ENCODE results near the gene EIF4B. TPM values are rescaled to one million over a fixed set of nuclear protein-coding genes. Genes with fewer than 3 reads are reported as not detected.

The EIF4B gene
- total RNA-seq, 3 donors from 2014 or later: 341 to 535 (median 345) TPM

DNA sequence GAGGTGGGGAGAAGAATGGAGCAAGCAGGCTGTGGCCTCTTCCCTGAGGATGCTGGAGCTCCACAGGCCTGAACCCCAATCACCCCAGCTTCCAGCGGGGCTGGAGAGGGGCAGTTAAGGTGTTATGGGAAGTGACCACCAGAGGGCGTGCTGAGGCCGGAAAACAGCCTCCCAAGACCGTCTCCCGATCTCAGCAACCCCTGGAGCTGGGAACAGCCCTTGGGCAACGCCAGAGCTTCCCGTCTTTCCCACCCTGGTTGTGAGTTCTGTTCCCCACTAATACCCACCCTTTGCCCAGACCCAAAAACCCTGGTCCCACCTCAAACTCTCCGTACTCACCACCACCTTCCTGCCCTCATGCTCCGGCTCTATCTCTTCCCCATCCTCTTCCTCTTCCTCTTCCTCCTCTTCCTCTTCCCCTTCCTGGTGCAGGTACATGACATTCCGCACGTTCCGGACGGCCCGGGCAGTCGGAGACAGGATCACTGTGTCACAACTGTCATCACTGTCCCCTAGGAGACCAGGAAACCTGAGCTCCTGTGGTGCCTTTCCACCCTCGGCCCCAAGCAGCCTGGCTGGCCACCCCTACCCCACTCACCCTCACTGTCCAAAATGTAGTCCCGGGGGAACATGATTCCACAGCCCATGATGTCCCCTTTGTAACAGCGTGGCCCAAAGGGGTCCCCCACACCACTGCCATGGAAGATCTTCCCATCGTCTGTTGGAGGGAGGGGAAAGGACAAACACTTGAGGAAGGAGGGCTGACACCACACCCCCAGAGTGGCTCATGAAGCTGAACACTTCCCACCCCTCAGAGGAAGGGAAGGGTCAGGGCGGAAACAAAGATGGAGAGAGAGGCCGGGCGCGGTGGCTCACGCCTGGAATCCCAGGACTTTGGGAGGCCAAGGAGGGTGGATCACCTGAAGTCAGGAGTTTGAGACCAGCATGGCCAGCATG, 60.0 kb downstream of the EIF4B start:
- peaks cover 11% of the 10 kb centered on the region for H3K4me1 ChIP-seq (ENCODE audit: low read depth)
- H3K4me3 ChIP-seq: no peak overlapping the region
- no peaks in the 10 kb centered on the region for H3K9me3 ChIP-seq
- peak; percentile 79 for TF ChIP-seq CTCF (IDR thresholded peaks at IDR 0.05)
- DNase-seq (peak; percentile 78 to 85 (median 81)), ATAC-seq (peak; percentile 74)
- no peaks in the 10 kb centered on the region for H3K36me3 ChIP-seq (ENCODE audit: low read depth)
- intact Hi-C loops (cut with DNase I, micrococcal nuclease): loop anchor here in 1 of 2 donors (5.0 to 10.0 kb wide), 2 partner anchors 36 to 129 kb away; partner anchors contain the start of gene SOAT2

GRCh38 chr12:53067074-53067992, 61.1 kb downstream of the EIF4B start:
- DNase-seq (no peak), ATAC-seq (no peak)
- H3K9me3 ChIP-seq: no peaks in the 10 kb centered on the region
- peaks cover 3% of the 10 kb centered on the region for H3K4me1 ChIP-seq (ENCODE audit: low read depth)
- H3K4me3 ChIP-seq: no peak overlapping the region
- H3K36me3 ChIP-seq (ENCODE audit: low read depth): no peaks in the 10 kb centered on the region
- TF ChIP-seq CTCF (IDR thresholded peaks at IDR 0.05): no peak
- intact Hi-C loops (cut with DNase I, micrococcal nuclease): loop anchor here in 1 of 2 donors (5.0 to 10.0 kb wide), 2 partner anchors 35 to 127 kb away; partner anchors contain the start of gene SOAT2

- H3K4me3 ChIP-seq: no peak overlapping the region
- peaks cover 3% of the 10 kb centered on the region for H3K4me1 ChIP-seq (ENCODE audit: low read depth)
- no peak for TF ChIP-seq CTCF (IDR thresholded peaks at IDR 0.05)
- no peaks in the 10 kb centered on the region for H3K36me3 ChIP-seq (ENCODE audit: low read depth)
- no peak for ATAC-seq
- intact Hi-C loops (cut with DNase I, micrococcal nuclease): loop anchor here in 1 of 2 donors (5.0 to 10.0 kb wide), 2 partner anchors 34 to 127 kb away; partner anchors contain the start of gene SOAT2
- no peaks in the 10 kb centered on the region for H3K9me3 ChIP-seq
- no peak for DNase-seq
These were observed 61.9 kb downstream of the EIF4B start for GRCh38 chr12:53067993-53068770.

DNA sequence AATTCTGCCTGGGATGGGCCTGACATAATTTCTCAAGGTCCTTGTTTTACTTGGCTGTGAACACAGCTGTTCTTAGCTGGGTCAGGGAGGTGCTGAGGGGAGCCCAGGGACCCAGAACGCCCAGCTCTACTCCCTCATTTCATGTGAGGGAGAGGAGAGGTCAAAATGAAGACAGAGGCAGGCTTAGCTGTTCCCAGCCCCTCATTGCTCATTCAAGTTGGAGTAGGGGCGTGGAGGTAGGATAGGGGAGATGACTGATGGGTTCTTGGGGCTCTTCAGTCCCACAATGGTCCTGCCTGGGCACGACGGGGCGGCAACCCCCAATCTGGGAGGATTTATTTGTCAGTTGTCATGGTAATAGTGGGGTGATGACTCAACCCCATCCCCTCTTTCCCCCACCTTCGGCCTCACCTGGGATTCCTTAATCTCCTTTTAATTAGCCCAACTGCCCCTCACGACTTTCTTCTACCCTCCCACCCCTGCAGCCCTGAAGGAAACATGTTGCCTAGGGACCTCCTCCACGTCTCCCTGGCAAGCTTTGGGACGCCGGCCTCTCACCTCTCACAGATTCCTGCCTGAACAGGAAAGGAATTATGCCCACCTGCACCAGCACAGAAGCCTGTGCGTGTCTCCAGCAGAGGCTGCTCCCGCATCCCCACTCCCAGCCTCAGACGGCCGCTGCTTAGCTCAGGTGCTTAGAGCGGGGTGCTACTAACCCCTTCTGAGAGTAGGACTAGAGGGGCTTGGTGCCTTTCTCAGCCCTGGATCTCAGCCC, 62.7 kb downstream of the EIF4B start:
- Histone ChIP-seq H3K4me1 (ENCODE audit: low read depth) (peaks cover 3% of the 10 kb centered on the region), H3K9me3 (no peaks in the 10 kb centered on the region), H3K4me3 (no peak overlapping the region), H3K36me3 (ENCODE audit: low read depth) (no peaks in the 10 kb centered on the region)
- no peak for ATAC-seq
- intact Hi-C loops (cut with DNase I, micrococcal nuclease): loop anchor here in 1 of 2 donors (5.0 to 10.0 kb wide), 2 partner anchors 33 to 126 kb away; partner anchors contain the start of gene SOAT2
- no peak for TF ChIP-seq CTCF (IDR thresholded peaks at IDR 0.05)
- DNase-seq: no peak

All from mucosa of descending colon (tissue), 3 donors.